ENCODE results near the gene SLFN13. TPM values are rescaled to one million over a fixed set of nuclear protein-coding genes. Genes with fewer than 3 reads are reported as not detected.

Gene SLFN13
- total and polyA plus RNA-seq, 4 donors: 0.53 to 14.2 (median 2.2) TPM

GRCh38 chr17:35414247-35414646 lies 34.3 kb downstream of the SLFN13 start (continued):
- TF ChIP-seq REST (IDR thresholded peaks at IDR 0.05) (no peak), FOXA1 (IDR thresholded peaks at IDR 0.05) (no peak)

GRCh38 chr17:35407531-35407930 lies 41.0 kb downstream of the SLFN13 start:
- no peak overlapping the region for H3K4me3 ChIP-seq (ENCODE audit: low read depth in 1 of 3, low read length in 3 of 3)
- no peak for TF ChIP-seq NR2F2 (IDR thresholded peaks at IDR 0.05)
- DNase-seq (ENCODE audit: low spot score): no peak
- peaks cover 0 to 3% (median 0%) of the 10 kb centered on the region in 4 donors for H3K9me3 ChIP-seq (ENCODE audit: control insufficient read depth in 4 of 4, low read length in 3 of 4)
- no peak overlapping the region for H3K9ac ChIP-seq (ENCODE audit: low read depth in 1 of 2, low read length in 2 of 2)
- H3K27ac ChIP-seq (ENCODE audit: low read depth in 1 of 2, low read length in 2 of 2): no peak overlapping the region
- peaks cover 0 to 3% (median 0%) of the 10 kb centered on the region in 4 donors for H3K36me3 ChIP-seq (ENCODE audit: control insufficient read depth in 4 of 4, insufficient read depth in 3 of 4, low read depth in 1 of 4, low read length in 3 of 4)
- peaks cover 0 to 2% (median 0%) of the 10 kb centered on the region in 4 donors for H3K27me3 ChIP-seq (ENCODE audit: control insufficient read depth in 4 of 4, insufficient read depth in 4 of 4, low read length in 3 of 4)
- 83% methylated on average over 26 of the region's 26 CpGs for WGBS
- H3K4me1 ChIP-seq (ENCODE audit: control insufficient read depth in 4 of 4, insufficient read depth in 4 of 4, low read length in 3 of 4): no peaks in the 10 kb centered on the region

- H3K9ac ChIP-seq (ENCODE audit: low read depth in 1 of 2, low read length in 2 of 2): no peak overlapping the region
- H3K4me1 ChIP-seq (ENCODE audit: control insufficient read depth in 4 of 4, insufficient read depth in 4 of 4, low read length in 3 of 4): no peaks in the 10 kb centered on the region
- TF ChIP-seq SP1 (IDR thresholded peaks at IDR 0.05) (no peak), ATF3 (IDR thresholded peaks at IDR 0.05) (no peak), TAF1 (conservative IDR thresholded peaks at IDR 0.05) (no peak)
- peaks cover 0 to 2% (median 0%) of the 10 kb centered on the region in 4 donors for H3K27me3 ChIP-seq (ENCODE audit: control insufficient read depth in 4 of 4, insufficient read depth in 4 of 4, low read length in 3 of 4)
- H3K9me3 ChIP-seq (ENCODE audit: control insufficient read depth in 4 of 4, low read length in 3 of 4): peaks cover 0 to 3% (median 0%) of the 10 kb centered on the region in 4 donors
- no peak overlapping the region for H3K4me3 ChIP-seq (ENCODE audit: low read depth in 1 of 3, low read length in 3 of 3)
- DNase-seq (ENCODE audit: low spot score): no peak
- no peak overlapping the region for H3K27ac ChIP-seq (ENCODE audit: low read depth in 1 of 2, low read length in 2 of 2)
- WGBS: 74% methylated on average over 1 of the region's 1 CpG
- peaks cover 0 to 3% (median 0%) of the 10 kb centered on the region in 4 donors for H3K36me3 ChIP-seq (ENCODE audit: control insufficient read depth in 4 of 4, insufficient read depth in 3 of 4, low read depth in 1 of 4, low read length in 3 of 4)
These were observed 42.0 kb downstream of the SLFN13 start for GRCh38 chr17:35406568-35406967.

- Histone ChIP-seq H3K27ac (ENCODE audit: low read depth in 1 of 2, low read length in 2 of 2) (no peak overlapping the region), H3K27me3 (ENCODE audit: control insufficient read depth in 4 of 4, insufficient read depth in 4 of 4, low read length in 3 of 4) (peaks cover 0 to 2% (median 0%) of the 10 kb centered on the region in 4 donors), H3K9ac (ENCODE audit: low read depth in 1 of 2, low read length in 2 of 2) (no peak overlapping the region), H3K9me3 (ENCODE audit: control insufficient read depth in 4 of 4, low read length in 3 of 4) (peaks cover 0 to 3% (median 1%) of the 10 kb centered on the region in 4 donors), H3K4me1 (ENCODE audit: control insufficient read depth in 4 of 4, insufficient read depth in 4 of 4, low read length in 3 of 4) (no peaks in the 10 kb centered on the region), H3K4me3 (ENCODE audit: low read depth in 1 of 3, low read length in 3 of 3) (no peak overlapping the region), H3K36me3 (ENCODE audit: control insufficient read depth in 4 of 4, insufficient read depth in 3 of 4, low read depth in 1 of 4, low read length in 3 of 4) (peaks cover 0 to 3% (median 0%) of the 10 kb centered on the region in 4 donors)
- 85% methylated on average over 1 of the region's 1 CpG for WGBS
- TF ChIP-seq ATF3 (IDR thresholded peaks at IDR 0.05) (no peak), RXRA (IDR thresholded peaks at IDR 0.05) (no peak), MAX (IDR thresholded peaks at IDR 0.05) (no peak), CTCF (IDR thresholded peaks at IDR 0.05; ENCODE audit: low read depth, low read length, missing input control) (no peak), REST (IDR thresholded peaks at IDR 0.05) (no peak), RAD21 (IDR thresholded peaks at IDR 0.05) (no peak), FOXA1 (IDR thresholded peaks at IDR 0.05) (no peak), GABPA (IDR thresholded peaks at IDR 0.05 in 1 of 2, conservative IDR thresholded peaks at IDR 0.05 in 1 of 2) (no peak), NR2F2 (IDR thresholded peaks at IDR 0.05) (no peak), YY1 (IDR thresholded peaks at IDR 0.05) (no peak)
- no peak for DNase-seq (ENCODE audit: low spot score)
These were observed 44.2 kb downstream of the SLFN13 start for GRCh38 chr17:35404360-35404759.

Measured in liver (tissue), 9 donors.